Ovary (tissue), 10 donors: ENCODE data around the gene SPARC. TPM values are rescaled to one million over a fixed set of nuclear protein-coding genes. Genes with fewer than 3 reads are reported as not detected.

Experiments used
- DNase-seq, 5 donors: peaks; one replicate each; pipeline ENCODE4 v3.0.0-alpha.2; 2019 to 2020
- H3K27ac ChIP-seq, 2 donors: fragments of 200-600 bp; one replicate each; pipeline versions ENCODE4 v1.5.1 to v1.8.0; 2019 to 2022
- H3K27me3 ChIP-seq: fragments of 200-600 bp; one replicate; pipeline ENCODE4 v1.8.0; 2022
- H3K36me3 ChIP-seq: fragments of 200-600 bp; sonication (generic); one replicate; pipeline ENCODE4 v1.5.1; 2019
- H3K4me1 ChIP-seq: one replicate; pipeline ENCODE4 v1.8.1; 2013; ENCODE audit warnings: mild to moderate bottlenecking, moderate library complexity; ENCODE audit not compliant: insufficient read depth
- H3K4me3 ChIP-seq: fragments of 200-600 bp; sonication (generic); one replicate; pipeline ENCODE4 v1.5.1; 2017
- H3K9me3 ChIP-seq, 2 donors: fragments of 200-600 bp in 1 of 2; sonication (generic) in 1 of 2; one replicate each; pipeline versions ENCODE4 v1.5.1 to v1.8.1; 2013 to 2019; ENCODE audit warnings: mild to moderate bottlenecking in 1 of 2, moderate library complexity in 1 of 2
- CTCF ChIP-seq, 3 donors: fragments of 450-650 bp in 2 of 3; fragments of 200-600 bp in 1 of 3; IDR thresholded peaks; one replicate each; pipeline versions ENCODE4 v1.5.1 to v1.8.0; 2016 to 2022; ENCODE audit warnings: antibody characterized with exemption in 3 of 3, mild to moderate bottlenecking in 1 of 3
- EP300 ChIP-seq: sonication (generic); formaldehyde crosslinking; IDR thresholded peaks from one replicate; pipeline ENCODE4 v1.6.1; 2017; ENCODE audit warnings: antibody characterized with exemption
- POLR2A ChIP-seq: fragments of 450-650 bp; IDR thresholded peaks from one replicate; pipeline ENCODE4 v1.6.1; 2017; ENCODE audit warnings: antibody characterized with exemption, mild to moderate bottlenecking, moderate library complexity
- WGBS, 3 donors: extraction: QIAGEN DNeasy Blood & Tissue Kit in 1 of 3; methylation state at CpG; one replicate each; pipeline versions ENCODE4 v1.1.5 to v1.1.7; 2013 to 2017; 5-methylcytosine and 5-hydroxymethylcytosine counted together
- intact Hi-C, 4 donors: fragments of 100-400 bp; cut with DNase I; formaldehyde crosslinking; loops; one replicate each; pipeline versions ENCODE4 v1.11.0 to v1.15.1; 2022 to 2023
- long read RNA-seq, 3 donors: library from polyadenylated mRNA in 2 of 3; unstranded in 2 of 3; transcript quantifications; one replicate each; pipeline ENCODE4 v2.0.0 and lab custom pipeline, GENCODE V29; 2021 to 2026
- polyA plus RNA-seq, 2 donors: library from polyadenylated mRNA; stranded (reverse); fragments of 200-250 nt in 1 of 2; fragments of 350-450 nt in 1 of 2; fragmentation: Illumina TruSeq in 1 of 2; extraction: RNeasy Lipid Tissue Mini Kit (QIAGEN cat#74804) in 1 of 2; gene quantifications; one replicate each; pipeline ENCODE4 v1.2.3, GENCODE V29; 2013 to 2014
- total RNA-seq, 7 donors: library from RNA; depleted of rRNA in 2 of 7; stranded (reverse); fragments of >200 nt in 2 of 7; fragmentation: NEBNext Ultra II Directional in 3 of 7; extraction: Animal tissue kit (Norgen Biotek cat#: 25700) in 3 of 7; gene quantifications; one replicate each; pipeline versions ENCODE4 v1.1.0 to v1.2.4, GENCODE V29; 2016 to 2023
- donor health status: DM: no; HTN: no; CAD: no; lungs with moderate emphysema.
- donor health status: DM: no; HTN: no; CAD: no.
- donor health status: Bipolar disorder and iron deficiency.
- donor health status: DM: yes; HTN: yes; CAD: no.
- donor health status: DM: no; HTN: no; CAD: no.
- donor health status: DM: yes; HTN: yes; CAD: no.

Gene SPARC
- total RNA-seq (1,000 to 10,000 TPM in 1 of 7 donors, 100 to 1,000 TPM in 6; 220 to 1,059 (median 717) TPM), polyA plus RNA-seq (1,000 to 10,000 TPM in 1 of 2 donors, 100 to 1,000 TPM in 1; 924 to 2,564 TPM)
- long read RNA-seq, donor 1, transcript SPARC-201 (10 exons, 3,701 nt) = major isoform, 766 of 1,125 reads
- long read RNA-seq, donor 1, transcript SPARC-202 (4 exons, 1,598 nt) = minor isoform, 36 of 1,125 reads
- long read RNA-seq, donor 1, partial matches to known transcripts = 275 of 1,125 reads
- long read RNA-seq, donor 1, other reads (novel, unspliced or antisense) = 48 of 1,125 reads
- long read RNA-seq, donor 2, transcript SPARC-202 (4 exons, 1,598 nt) = minor isoform, 5 of 391 reads
- long read RNA-seq, donor 2, transcript SPARC-201 (10 exons, 3,701 nt) = major isoform, 256 of 391 reads
- long read RNA-seq, donor 2, partial matches to known transcripts = 74 of 391 reads
- long read RNA-seq, donor 2, other reads (novel, unspliced or antisense) = 52 of 391 reads
- long read RNA-seq, donor 3, transcript SPARC-202 (4 exons, 1,598 nt) = minor isoform, 16 of 735 reads
- long read RNA-seq, donor 3, transcript SPARC-201 (10 exons, 3,701 nt) = major isoform, 558 of 735 reads
- long read RNA-seq, donor 3, partial matches to known transcripts = 109 of 735 reads
- long read RNA-seq, donor 3, other reads (novel, unspliced or antisense) = 52 of 735 reads

GRCh38 chr5:151686674-151687407, at the start of gene SPARC:
SPARC (minus strand) TSS chr5:151686915; CDS start chr5:151676188, 10,727 bp downstream.
- 0 to 1% (median 1%) methylated on average over 21 to 22 of the region's 22 CpGs for WGBS, 3 donors
- Histone ChIP-seq H3K9me3 (no peaks in the 10 kb centered on the region), H3K27ac (peak within 1 kb of the TSS; percentile 72 to 80), H3K4me3 (peak within 1 kb of the TSS; percentile 52), H3K4me1 (peaks cover 8% of the 10 kb centered on the region), H3K36me3 (no peaks in the 10 kb centered on the region), H3K27me3 (no peaks in the 10 kb centered on the region)
- intact Hi-C loops = no loop called here
- TF ChIP-seq POLR2A (peak; percentile 81), CTCF (IDR thresholded peaks at IDR 0.05) (no peak), EP300 (no peak)
- DNase-seq = peak; percentile 83 to 85 (median 84)

GRCh38 chr5:151735646-151736045, 48.9 kb upstream of the SPARC start:
- TF ChIP-seq CTCF (IDR thresholded peaks at IDR 0.05) (no peak), EP300 (no peak), POLR2A (no peak)
- no peaks in the 10 kb centered on the region for H3K9me3 ChIP-seq
- H3K27me3 ChIP-seq = no peaks in the 10 kb centered on the region
- H3K27ac ChIP-seq = no peak overlapping the region
- WGBS, 3 donors = 92 to 100% (median 95%) methylated on average over 1 of the region's 1 CpG
- DNase-seq = no peak
- intact Hi-C loops = no loop called here
- H3K36me3 ChIP-seq = no peaks in the 10 kb centered on the region
- peaks cover 12% of the 10 kb centered on the region for H3K4me1 ChIP-seq
- H3K4me3 ChIP-seq = no peak overlapping the region

- Histone ChIP-seq H3K27me3 (no peaks in the 10 kb centered on the region), H3K27ac (no peak overlapping the region), H3K4me3 (no peak overlapping the region), H3K9me3 (no peaks in the 10 kb centered on the region), H3K36me3 (no peaks in the 10 kb centered on the region), H3K4me1 (peaks cover 4% of the 10 kb centered on the region)
- no peak for TF ChIP-seq EP300
- TF ChIP-seq CTCF (IDR thresholded peaks at IDR 0.05) = no peak
- TF ChIP-seq POLR2A = no peak
- 94 to 97% (median 96%) methylated on average over 3 of the region's 3 CpGs for WGBS, 3 donors
- no peak for DNase-seq
- intact Hi-C loops = no loop called here
Measured at GRCh38 chr5:151734064-151734408, 47.3 kb upstream of the SPARC start.

- H3K4me1 ChIP-seq = peaks cover 4% of the 10 kb centered on the region
- no peak overlapping the region for H3K27ac ChIP-seq
- no peaks in the 10 kb centered on the region for H3K9me3 ChIP-seq
- H3K36me3 ChIP-seq = no peaks in the 10 kb centered on the region
- no peak for TF ChIP-seq POLR2A
- TF ChIP-seq EP300 = no peak
- no peak for TF ChIP-seq CTCF (IDR thresholded peaks at IDR 0.05)
- no peak overlapping the region for H3K4me3 ChIP-seq
- no peaks in the 10 kb centered on the region for H3K27me3 ChIP-seq
- intact Hi-C loops = no loop called here
- WGBS, 3 donors = 94 to 97% (median 96%) methylated on average over 9 of the region's 9 CpGs
- DNase-seq = no peak
Measured at GRCh38 chr5:151733358-151734063, 46.8 kb upstream of the SPARC start.
